K562 (cell line): ENCODE results near the gene PRKG1. TPM values are rescaled to one million over a fixed set of nuclear protein-coding genes. Genes with fewer than 3 reads are reported as not detected.

Experiments used
- ATAC-seq: fragments of 200-7000 bp; cut with Tn5 transposase; 3 replicates; pipeline ENCODE4 v1.9.1; 2020; ENCODE audit warnings: moderate library complexity
- BruUV-seq: library from RNA; stranded (reverse); fragments of 400-500 nt; replicated peaks from 2 replicates; lab custom pipeline; 2021; lab: Mats Ljungman, UMichigan
- CTCF ChIA-PET: fragments of 300-600 bp; formaldehyde crosslinking; extraction: SDS; loops from one replicate; lab custom pipeline; 2021; ENCODE audit warnings: low intra/inter-chr PET ratio; lab: Yijun Ruan, JAX
- POLR2A ChIA-PET: fragments of 300-600, 350-650 bp; sonication (Branson Sonifier 250); formaldehyde crosslinking; extraction: SDS; loops from one replicate; lab custom pipeline; 2021; ENCODE audit warnings: antibody characterized with exemption, inconsistent platforms; lab: Yijun Ruan, JAX
- DNase-seq, 4 experiments: peaks; one replicate each; pipeline versions ENCODE4 v3.0.0 to v3.0.0-alpha.2; 2011 to 2018; ENCODE audit warnings: low spot score in 3 of 4, mixed read lengths in 3 of 4; ENCODE audit errors: extremely low read depth in 1 of 4
- FAIRE-seq: peaks from 2 replicates; lab custom pipeline; 2011; peaks lifted over from hg19 to GRCh38; lab: Jason Lieb, UNC
- H2AFZ ChIP-seq: 2 replicates; pipeline ENCODE4 v1.6.0; 2011; ENCODE audit warnings: low read depth, low read length, control low read depth, inconsistent platforms
- H3K27ac ChIP-seq: fragments of 200-600 bp; 3 replicates; pipeline ENCODE4 v1.8.0; 2011; ENCODE audit warnings: low read depth, mild to moderate bottlenecking, control low read depth, inconsistent platforms, low read length, moderate library complexity, mixed read lengths; ENCODE audit errors: extremely low read depth
- H3K27me3 ChIP-seq, 2 experiments: fragments of 300-600 bp in 1 of 2; 2 replicates in 1 of 2; 3 replicates in 1 of 2; pipeline versions ENCODE4 v1.6.0 to v1.8.0; 2011; ENCODE audit warnings: inconsistent platforms in 2 of 2, low read length in 2 of 2, mild to moderate bottlenecking in 1 of 2, mixed read lengths in 1 of 2, moderate library complexity in 1 of 2; ENCODE audit not compliant: control insufficient read depth in 2 of 2, insufficient read depth in 2 of 2
- H3K36me3 ChIP-seq: fragments of 300-600 bp; 3 replicates; pipeline ENCODE4 v1.8.0; 2011; ENCODE audit warnings: mild to moderate bottlenecking, low read length, inconsistent platforms; ENCODE audit not compliant: control insufficient read depth, insufficient read depth
- H3K4me1 ChIP-seq, 2 experiments: fragments of 200-600 bp in 1 of 2; replicated peaks in 1 of 2; 2 replicates in 1 of 2; 3 replicates in 1 of 2; pipeline versions ENCODE4 v1.5.1 to v1.8.0; 2011; ENCODE audit warnings: inconsistent platforms in 2 of 2, low read length in 2 of 2, mild to moderate bottlenecking in 1 of 2, mixed read lengths in 1 of 2, moderate library complexity in 1 of 2; ENCODE audit not compliant: control insufficient read depth in 2 of 2, insufficient read depth in 2 of 2
- H3K4me2 ChIP-seq: 2 replicates; pipeline ENCODE4 v1.6.1; 2011; ENCODE audit warnings: low read length, control low read depth, inconsistent platforms, mixed read lengths; ENCODE audit not compliant: insufficient read depth
- H3K4me3 ChIP-seq: fragments of 200-600 bp; sonication (generic), shearing (Covaris generic); 2 replicates; pipeline ENCODE4 v1.5.1; 2016; ENCODE audit warnings: control low read depth, inconsistent platforms
- H3K79me2 ChIP-seq: fragments of 200-600 bp; 3 replicates; pipeline ENCODE4 v1.8.0; 2011; ENCODE audit warnings: low read length, inconsistent platforms; ENCODE audit not compliant: control insufficient read depth, insufficient read depth
- H3K9ac ChIP-seq, 2 experiments: 2 replicates each; pipeline versions ENCODE4 v1.6.0 to v1.6.1; 2011; ENCODE audit warnings: low read depth in 2 of 2, low read length in 2 of 2, control low read depth in 1 of 2, inconsistent platforms in 1 of 2, mild to moderate bottlenecking in 1 of 2, mixed read lengths in 1 of 2; ENCODE audit not compliant: insufficient read depth in 1 of 2
- H3K9me1 ChIP-seq: one replicate; pipeline ENCODE4 v1.6.0; 2011; ENCODE audit warnings: inconsistent platforms, mild to moderate bottlenecking, low read length, moderate library complexity; ENCODE audit not compliant: control insufficient read depth, insufficient read depth
- H3K9me3 ChIP-seq: replicated peaks from 2 replicates; pipeline ENCODE4 v1.5.1; 2011; ENCODE audit warnings: low read depth, low read length, inconsistent platforms; ENCODE audit not compliant: control insufficient read depth, insufficient read depth
- H4K20me1 ChIP-seq: replicated peaks from 2 replicates; pipeline ENCODE4 v1.6.1; 2011; ENCODE audit warnings: low read length, inconsistent platforms, mixed read lengths; ENCODE audit not compliant: control insufficient read depth, insufficient read depth
- BMI1 ChIP-seq: fragments of 150-350 bp; IDR thresholded peaks from 2 replicates; pipeline ENCODE4 v1.6.1; 2014; ENCODE audit warnings: low read length
- ELF1 ChIP-seq: fragments of 200-800 bp; sonication (Bioruptor generic); IDR thresholded peaks from 2 replicates; pipeline ENCODE4 v1.6.1; 2016; ENCODE audit warnings: missing genetic modification characterization, missing compliant biosample characterization
- HMG20A ChIP-seq: fragments of 450-650 bp; formaldehyde crosslinking; conservative IDR thresholded peaks from 2 replicates; pipeline ENCODE4 v1.4.0; 2020; ENCODE audit warnings: mild to moderate bottlenecking, mixed read lengths
- ZSCAN32 ChIP-seq: fragments of 450-650 bp; formaldehyde crosslinking; IDR thresholded peaks from 2 replicates; pipeline ENCODE4 v1.4.0; 2020; ENCODE audit warnings: mild to moderate bottlenecking, moderate library complexity
- in situ Hi-C: fragments of 300-500 bp; cut with MboI; formaldehyde crosslinking; loops from 4 replicates; pipeline ENCODE4 v1.15.0; 2018; ENCODE audit warnings: inconsistent platforms, mixed read lengths
- intact Hi-C: fragments of 100-400 bp; cut with micrococcal nuclease; formaldehyde crosslinking; loops from 2 replicates; pipeline ENCODE4 v1.14.2; 2022
- polyA plus RNA-seq, 8 experiments: library from polyadenylated mRNA; depleted of rRNA in 4 of 8; stranded (reverse) in 5 of 8; unstranded in 3 of 8; fragments of >200 nt; fragmentation: Nextera tagmentation in 2 of 8; fragmentation: Illumina TruSeq in 1 of 8; extraction: Ambion mirVana in 2 of 8; extraction: Trizol in 1 of 8; gene quantifications; 2 replicates each; pipeline versions ENCODE4 v1.2.1 to v1.2.3, GENCODE V29; 2011 to 2014; ENCODE audit warnings: inconsistent platforms in 1 of 8, missing spikeins in 1 of 8
- total RNA-seq, 7 experiments: library from RNA; depleted of rRNA in 6 of 7; stranded (reverse); fragments of >200 nt in 6 of 7; fragmentation: Illumina TruSeq in 2 of 7; extraction: Trizol in 2 of 7; gene quantifications; 2 replicates each; pipeline versions ENCODE4 v1.2.1 to v1.2.3, GENCODE V29; 2011 to 2021; ENCODE audit warnings: low replicate concordance in 1 of 7
- TF ChIP-seq, protein P1 (sequence below): fragments of 250-450 bp; sonication (Bioruptor Pico); IDR thresholded peaks from 2 replicates; pipeline ENCODE4 v1.5.0; 2021; ENCODE audit warnings: mild to moderate bottlenecking, borderline replicate concordance
- TF ChIP-seq, protein P2 (sequence below), 2 experiments: fragments of 150-350 bp in 1 of 2; IDR thresholded peaks; 2 replicates each; pipeline ENCODE4 v1.6.1; 2012 to 2016; ENCODE audit warnings: low read depth in 2 of 2, low read length in 2 of 2, mild to moderate bottlenecking in 1 of 2, moderate library complexity in 1 of 2
- TF ChIP-seq, protein P3 (sequence below): fragments of 250-450 bp; sonication (Bioruptor Pico); IDR thresholded peaks from 2 replicates; pipeline ENCODE4 v1.4.0; 2020; ENCODE audit warnings: borderline replicate concordance

The PRKG1 gene
- total and polyA plus RNA-seq, 9 of the 15 experiments (the other 6 are each of a cell fraction or from before 2014, with no cell fraction given) = 0.22 TPM; not detected in 8

DNA sequence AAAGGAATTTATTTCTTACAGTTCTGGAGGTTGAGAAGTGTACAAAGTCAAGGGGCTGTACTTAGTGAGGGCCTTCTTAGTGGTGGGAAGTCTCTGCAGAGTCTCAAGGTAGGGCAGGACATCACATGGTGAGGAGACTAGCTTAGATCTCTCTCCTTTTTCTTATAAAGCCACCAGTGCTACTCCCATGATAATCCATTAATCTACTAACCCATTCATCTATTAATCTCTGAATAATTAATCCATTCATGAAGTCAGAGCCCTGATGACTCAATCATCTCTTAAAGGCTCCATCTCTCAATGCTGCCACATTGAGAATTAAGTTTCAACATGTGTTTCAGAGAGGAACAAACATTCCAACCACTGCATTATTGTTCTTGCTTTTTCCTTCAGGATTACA is 689.5 kb downstream of the PRKG1 start:
- Histone ChIP-seq H3K9me1 (no peaks in the 10 kb centered on the region), H3K4me3 (no peak overlapping the region), H3K4me1 (no peaks in the 10 kb centered on the region), H3K4me2 (no peak overlapping the region), H3K27ac (no peak overlapping the region), H3K36me3 (no peaks in the 10 kb centered on the region), H2AFZ (no peak overlapping the region), H4K20me1 (no peaks in the 10 kb centered on the region), H3K9ac (no peak overlapping the region), H3K9me3 (no peaks in the 10 kb centered on the region), H3K79me2 (no peaks in the 10 kb centered on the region), H3K27me3 (no peaks in the 10 kb centered on the region)
- no peak for DNase-seq
- no TSS peak for BruUV-seq
- CTCF ChIA-PET = no interaction called here
- in situ Hi-C loops (no loop called here), intact Hi-C loops (no loop called here)
- TF ChIP-seq, protein P1, sequence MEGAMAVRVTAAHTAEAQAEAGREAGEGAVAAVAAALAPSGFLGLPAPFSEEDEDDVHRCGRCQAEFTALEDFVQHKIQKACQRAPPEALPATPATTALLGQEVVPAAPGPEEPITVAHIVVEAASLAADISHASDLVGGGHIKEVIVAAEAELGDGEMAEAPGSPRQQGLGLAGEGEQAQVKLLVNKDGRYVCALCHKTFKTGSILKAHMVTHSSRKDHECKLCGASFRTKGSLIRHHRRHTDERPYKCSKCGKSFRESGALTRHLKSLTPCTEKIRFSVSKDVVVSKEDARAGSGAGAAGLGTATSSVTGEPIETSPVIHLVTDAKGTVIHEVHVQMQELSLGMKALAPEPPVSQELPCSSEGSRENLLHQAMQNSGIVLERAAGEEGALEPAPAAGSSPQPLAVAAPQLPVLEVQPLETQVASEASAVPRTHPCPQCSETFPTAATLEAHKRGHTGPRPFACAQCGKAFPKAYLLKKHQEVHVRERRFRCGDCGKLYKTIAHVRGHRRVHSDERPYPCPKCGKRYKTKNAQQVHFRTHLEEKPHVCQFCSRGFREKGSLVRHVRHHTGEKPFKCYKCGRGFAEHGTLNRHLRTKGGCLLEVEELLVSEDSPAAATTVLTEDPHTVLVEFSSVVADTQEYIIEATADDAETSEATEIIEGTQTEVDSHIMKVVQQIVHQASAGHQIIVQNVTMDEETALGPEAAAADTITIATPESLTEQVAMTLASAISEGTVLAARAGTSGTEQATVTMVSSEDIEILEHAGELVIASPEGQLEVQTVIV = no peak
- TF ChIP-seq BMI1 (no peak), ZSCAN32 (CRISPR knock-in tag) (no peak), HMG20A (CRISPR knock-in tag) (no peak), ELF1 (tag) (no peak)
- TF ChIP-seq, protein P2, sequence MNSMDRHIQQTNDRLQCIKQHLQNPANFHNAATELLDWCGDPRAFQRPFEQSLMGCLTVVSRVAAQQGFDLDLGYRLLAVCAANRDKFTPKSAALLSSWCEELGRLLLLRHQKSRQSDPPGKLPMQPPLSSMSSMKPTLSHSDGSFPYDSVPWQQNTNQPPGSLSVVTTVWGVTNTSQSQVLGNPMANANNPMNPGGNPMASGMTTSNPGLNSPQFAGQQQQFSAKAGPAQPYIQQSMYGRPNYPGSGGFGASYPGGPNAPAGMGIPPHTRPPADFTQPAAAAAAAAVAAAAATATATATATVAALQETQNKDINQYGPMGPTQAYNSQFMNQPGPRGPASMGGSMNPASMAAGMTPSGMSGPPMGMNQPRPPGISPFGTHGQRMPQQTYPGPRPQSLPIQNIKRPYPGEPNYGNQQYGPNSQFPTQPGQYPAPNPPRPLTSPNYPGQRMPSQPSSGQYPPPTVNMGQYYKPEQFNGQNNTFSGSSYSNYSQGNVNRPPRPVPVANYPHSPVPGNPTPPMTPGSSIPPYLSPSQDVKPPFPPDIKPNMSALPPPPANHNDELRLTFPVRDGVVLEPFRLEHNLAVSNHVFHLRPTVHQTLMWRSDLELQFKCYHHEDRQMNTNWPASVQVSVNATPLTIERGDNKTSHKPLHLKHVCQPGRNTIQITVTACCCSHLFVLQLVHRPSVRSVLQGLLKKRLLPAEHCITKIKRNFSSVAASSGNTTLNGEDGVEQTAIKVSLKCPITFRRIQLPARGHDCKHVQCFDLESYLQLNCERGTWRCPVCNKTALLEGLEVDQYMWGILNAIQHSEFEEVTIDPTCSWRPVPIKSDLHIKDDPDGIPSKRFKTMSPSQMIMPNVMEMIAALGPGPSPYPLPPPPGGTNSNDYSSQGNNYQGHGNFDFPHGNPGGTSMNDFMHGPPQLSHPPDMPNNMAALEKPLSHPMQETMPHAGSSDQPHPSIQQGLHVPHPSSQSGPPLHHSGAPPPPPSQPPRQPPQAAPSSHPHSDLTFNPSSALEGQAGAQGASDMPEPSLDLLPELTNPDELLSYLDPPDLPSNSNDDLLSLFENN (IDR thresholded peaks at IDR 0.05; ENCODE audit: low read depth in 2 of 2, low read length in 2 of 2) = no peak
- TF ChIP-seq, protein P3, sequence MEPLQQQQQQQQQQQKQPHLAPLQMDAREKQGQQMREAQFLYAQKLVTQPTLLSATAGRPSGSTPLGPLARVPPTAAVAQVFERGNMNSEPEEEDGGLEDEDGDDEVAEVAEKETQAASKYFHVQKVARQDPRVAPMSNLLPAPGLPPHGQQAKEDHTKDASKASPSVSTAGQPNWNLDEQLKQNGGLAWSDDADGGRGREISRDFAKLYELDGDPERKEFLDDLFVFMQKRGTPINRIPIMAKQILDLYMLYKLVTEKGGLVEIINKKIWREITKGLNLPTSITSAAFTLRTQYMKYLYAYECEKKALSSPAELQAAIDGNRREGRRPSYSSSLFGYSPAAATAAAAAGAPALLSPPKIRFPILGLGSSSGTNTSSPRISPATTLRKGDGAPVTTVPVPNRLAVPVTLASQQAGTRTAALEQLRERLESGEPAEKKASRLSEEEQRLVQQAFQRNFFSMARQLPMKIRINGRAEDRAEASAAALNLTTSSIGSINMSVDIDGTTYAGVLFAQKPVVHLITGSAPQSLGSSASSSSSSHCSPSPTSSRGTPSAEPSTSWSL = no peak
- FAIRE-seq = no peak
- POLR2A ChIA-PET = no interaction called here
- no peak for ATAC-seq
